ENCODE results near the gene FBXO31. TPM values are rescaled to one million over a fixed set of nuclear protein-coding genes. Genes with fewer than 3 reads are reported as not detected.

The FBXO31 gene
- total RNA-seq, 1 donor from 2014 or later = 21.6 TPM

DNA sequence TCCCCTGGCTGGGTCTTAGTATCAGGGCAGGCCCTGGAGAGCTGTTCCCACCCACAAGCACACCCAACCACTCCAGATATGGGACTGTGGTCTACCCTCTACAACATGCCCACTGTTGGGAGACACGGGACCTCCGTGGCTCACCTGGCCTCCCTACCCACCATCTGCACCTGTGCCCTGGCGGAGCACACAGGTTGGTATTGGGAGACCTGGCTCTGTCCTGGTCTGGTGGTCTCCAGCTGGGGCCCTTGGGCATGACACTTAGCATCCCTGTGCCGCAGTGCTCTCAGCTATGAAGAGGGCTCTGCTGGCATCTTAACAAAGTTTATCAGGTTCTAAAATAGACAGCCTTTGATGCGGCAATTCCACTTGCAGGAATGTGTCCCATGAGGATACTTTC lies 72.2 kb downstream of the FBXO31 start:
- H3K9me3 Mint-ChIP-seq (ENCODE audit: low read depth) = peaks cover 3% of the 10 kb centered on the region
- H3K36me3 Mint-ChIP-seq (ENCODE audit: insufficient read depth) = peaks cover 4% of the 10 kb centered on the region
- no peak overlapping the region for H3K4me3 Mint-ChIP-seq (ENCODE audit: low read depth)
- no peak overlapping the region for H3K27ac Mint-ChIP-seq
- H3K4me1 Mint-ChIP-seq (ENCODE audit: low read depth) = no peaks in the 10 kb centered on the region
- peaks cover 3% of the 10 kb centered on the region for H3K27me3 Mint-ChIP-seq
- DNase-seq (ENCODE audit: low spot score, unreplicated experiment) = no peak
- TF ChIP-seq, protein P1, sequence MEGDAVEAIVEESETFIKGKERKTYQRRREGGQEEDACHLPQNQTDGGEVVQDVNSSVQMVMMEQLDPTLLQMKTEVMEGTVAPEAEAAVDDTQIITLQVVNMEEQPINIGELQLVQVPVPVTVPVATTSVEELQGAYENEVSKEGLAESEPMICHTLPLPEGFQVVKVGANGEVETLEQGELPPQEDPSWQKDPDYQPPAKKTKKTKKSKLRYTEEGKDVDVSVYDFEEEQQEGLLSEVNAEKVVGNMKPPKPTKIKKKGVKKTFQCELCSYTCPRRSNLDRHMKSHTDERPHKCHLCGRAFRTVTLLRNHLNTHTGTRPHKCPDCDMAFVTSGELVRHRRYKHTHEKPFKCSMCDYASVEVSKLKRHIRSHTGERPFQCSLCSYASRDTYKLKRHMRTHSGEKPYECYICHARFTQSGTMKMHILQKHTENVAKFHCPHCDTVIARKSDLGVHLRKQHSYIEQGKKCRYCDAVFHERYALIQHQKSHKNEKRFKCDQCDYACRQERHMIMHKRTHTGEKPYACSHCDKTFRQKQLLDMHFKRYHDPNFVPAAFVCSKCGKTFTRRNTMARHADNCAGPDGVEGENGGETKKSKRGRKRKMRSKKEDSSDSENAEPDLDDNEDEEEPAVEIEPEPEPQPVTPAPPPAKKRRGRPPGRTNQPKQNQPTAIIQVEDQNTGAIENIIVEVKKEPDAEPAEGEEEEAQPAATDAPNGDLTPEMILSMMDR (IDR thresholded peaks at IDR 0.05; ENCODE audit: unreplicated experiment) = no peak

- TF ChIP-seq, protein P1 (IDR thresholded peaks at IDR 0.05; ENCODE audit: unreplicated experiment) = no peak
- Mint-ChIP-seq H3K36me3 (ENCODE audit: insufficient read depth) (peaks cover 4% of the 10 kb centered on the region), H3K9me3 (ENCODE audit: low read depth) (peaks cover 3% of the 10 kb centered on the region), H3K27ac (no peak overlapping the region), H3K4me3 (ENCODE audit: low read depth) (no peak overlapping the region), H3K4me1 (ENCODE audit: low read depth) (no peaks in the 10 kb centered on the region), H3K27me3 (peaks cover 3% of the 10 kb centered on the region)
- no peak for DNase-seq (ENCODE audit: low spot score, unreplicated experiment)
Observed at GRCh38 chr16:87310610-87311009, 73.0 kb downstream of the FBXO31 start.

GRCh38 chr16:87309620-87310525 lies 73.7 kb downstream of the FBXO31 start:
- Mint-ChIP-seq H3K36me3 (ENCODE audit: insufficient read depth) (peaks cover 4% of the 10 kb centered on the region), H3K9me3 (ENCODE audit: low read depth) (peaks cover 3% of the 10 kb centered on the region), H3K4me1 (ENCODE audit: low read depth) (no peaks in the 10 kb centered on the region), H3K27me3 (peaks cover 3% of the 10 kb centered on the region), H3K4me3 (ENCODE audit: low read depth) (no peak overlapping the region), H3K27ac (no peak overlapping the region)
- no peak for DNase-seq (ENCODE audit: low spot score, unreplicated experiment)
- TF ChIP-seq, protein P1 (IDR thresholded peaks at IDR 0.05; ENCODE audit: unreplicated experiment) = no peak

GRCh38 chr16:87308826-87309225 lies 74.8 kb downstream of the FBXO31 start:
- H3K9me3 Mint-ChIP-seq (ENCODE audit: low read depth) = peaks cover 3% of the 10 kb centered on the region
- no peak for DNase-seq (ENCODE audit: low spot score, unreplicated experiment)
- peaks cover 4% of the 10 kb centered on the region for H3K36me3 Mint-ChIP-seq (ENCODE audit: insufficient read depth)
- TF ChIP-seq, protein P1 (IDR thresholded peaks at IDR 0.05; ENCODE audit: unreplicated experiment) = no peak
- peaks cover 3% of the 10 kb centered on the region for H3K27me3 Mint-ChIP-seq
- no peak overlapping the region for H3K27ac Mint-ChIP-seq
- no peak overlapping the region for H3K4me3 Mint-ChIP-seq (ENCODE audit: low read depth)
- no peaks in the 10 kb centered on the region for H3K4me1 Mint-ChIP-seq (ENCODE audit: low read depth)

DNA sequence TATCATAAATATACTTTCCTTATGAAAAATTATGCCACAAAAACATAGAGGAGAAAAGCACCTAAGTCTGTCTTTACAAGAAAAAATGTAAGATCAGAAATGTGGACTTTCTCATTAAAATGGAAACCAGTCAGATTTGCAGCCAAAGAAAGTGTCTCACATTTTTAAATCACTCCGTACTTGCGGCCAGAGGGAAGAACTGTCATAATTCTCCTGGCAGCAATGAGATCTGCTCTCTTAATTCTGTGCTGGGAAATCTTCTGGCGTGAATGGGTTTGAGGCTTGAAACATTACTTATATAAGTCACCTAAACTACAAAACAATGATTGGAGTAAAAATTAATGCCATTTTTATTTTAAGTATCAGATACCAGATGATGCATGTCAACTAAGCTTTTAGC lies 77.1 kb downstream of the FBXO31 start:
- Mint-ChIP-seq H3K4me1 (ENCODE audit: low read depth) (no peaks in the 10 kb centered on the region), H3K4me3 (ENCODE audit: low read depth) (no peak overlapping the region), H3K9me3 (ENCODE audit: low read depth) (peaks cover 3% of the 10 kb centered on the region), H3K27ac (no peak overlapping the region), H3K27me3 (peaks cover 3% of the 10 kb centered on the region), H3K36me3 (ENCODE audit: insufficient read depth) (peaks cover 4% of the 10 kb centered on the region)
- TF ChIP-seq, protein P1 (IDR thresholded peaks at IDR 0.05; ENCODE audit: unreplicated experiment) = no peak
- DNase-seq (ENCODE audit: low spot score, unreplicated experiment) = no peak

Data from progenitor cell of endocrine pancreas (in vitro differentiated cells).